Naive B cell (primary cell): ENCODE results near the gene DCK. TPM values are rescaled to one million over a fixed set of nuclear protein-coding genes. Genes with fewer than 3 reads are reported as not detected.
"Not testable (repeated sequence)": the region's sequence is repeated elsewhere in the genome, so short reads cannot be mapped to it uniquely, and the experiment has no call there.

Experiments
- ATAC-seq, 2 donors: fragments of 150-1000 bp; cut with Tn5 transposase; 2 replicates each; pipeline ENCODE4 v1.10.0; 2021; ENCODE audit warnings: low read depth in 2 of 2, mild to moderate bottlenecking in 2 of 2, moderate library complexity in 2 of 2
- DNase-seq: peaks from one replicate; pipeline ENCODE4 v3.0.0; 2022
- H3K27ac Mint-ChIP-seq, 6 donors: one replicate each; pipeline ENCODE4 v1.8.0; 2020 to 2022; ENCODE audit warnings: mild to moderate bottlenecking in 6 of 6, mixed read lengths in 6 of 6, moderate library complexity in 5 of 6, inconsistent platforms in 2 of 6
- H3K27me3 Mint-ChIP-seq, 3 donors: one replicate each; pipeline ENCODE4 v1.8.0; 2021 to 2022; ENCODE audit warnings: mixed read lengths in 3 of 3, mild to moderate bottlenecking in 1 of 3
- H3K36me3 Mint-ChIP-seq, 2 donors: one replicate each; pipeline ENCODE4 v1.8.0; 2020 to 2022; ENCODE audit warnings: mixed read lengths in 2 of 2, inconsistent platforms in 1 of 2, mild to moderate bottlenecking in 1 of 2
- H3K4me1 Mint-ChIP-seq, 3 donors: one replicate each; pipeline ENCODE4 v1.8.0; 2020 to 2022; ENCODE audit warnings: mixed read lengths in 3 of 3, inconsistent platforms in 1 of 3, mild to moderate bottlenecking in 1 of 3, moderate library complexity in 1 of 3
- H3K4me3 Mint-ChIP-seq, 8 donors: one replicate each; pipeline ENCODE4 v1.8.0; 2020 to 2022; ENCODE audit warnings: mild to moderate bottlenecking in 8 of 8, mixed read lengths in 8 of 8, moderate library complexity in 8 of 8, inconsistent platforms in 2 of 8
- H3K9me3 Mint-ChIP-seq, 7 donors: one replicate each; pipeline ENCODE4 v1.8.0; 2020 to 2022; ENCODE audit warnings: mixed read lengths in 7 of 7, mild to moderate bottlenecking in 5 of 7, inconsistent platforms in 2 of 7, moderate library complexity in 1 of 7
- polyA plus RNA-seq, 6 donors: library from polyadenylated mRNA; unstranded; fragments of 300-500 nt; fragmentation: Illumina TruSeq; gene quantifications; one replicate each; pipeline ENCODE4 v1.2.3, GENCODE V29; 2021; ENCODE audit warnings: low read depth in 6 of 6

DCK gene
- polyA plus RNA-seq, 6 donors from 2014 or later: 154 to 228 (median 181) TPM

DNA sequence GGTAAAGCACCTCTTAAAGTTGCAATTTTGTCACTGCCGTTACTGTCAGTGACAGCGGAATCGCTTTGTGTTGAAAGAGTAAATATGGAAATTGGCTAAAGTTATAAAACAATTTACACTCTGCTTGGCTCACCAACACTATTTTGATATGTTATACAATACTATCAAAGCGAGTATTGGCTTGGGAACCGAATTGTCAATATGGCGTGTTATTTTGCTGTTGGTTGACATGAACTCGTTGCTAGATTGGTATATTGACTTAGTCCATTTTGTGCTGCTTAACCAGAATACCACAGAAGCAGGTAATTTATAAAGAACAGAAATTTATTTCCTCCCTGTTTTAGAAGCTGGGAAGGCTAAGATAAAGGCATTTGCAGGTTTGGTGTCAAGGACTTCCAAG lies 58.6 kb downstream of the DCK start:
- Mint-ChIP-seq H3K4me1 (no peaks in the 10 kb centered on the region), H3K27me3 (no peaks in the 10 kb centered on the region), H3K36me3 (no peaks in the 10 kb centered on the region), H3K9me3 (peaks cover 0 to 8% (median 3%) of the 10 kb centered on the region in 7 donors), H3K4me3 (no peak overlapping the region), H3K27ac (peak overlapping the region in 1 of 6 donors; percentile 60)
- no peak for DNase-seq
- no peak for ATAC-seq

DNA sequence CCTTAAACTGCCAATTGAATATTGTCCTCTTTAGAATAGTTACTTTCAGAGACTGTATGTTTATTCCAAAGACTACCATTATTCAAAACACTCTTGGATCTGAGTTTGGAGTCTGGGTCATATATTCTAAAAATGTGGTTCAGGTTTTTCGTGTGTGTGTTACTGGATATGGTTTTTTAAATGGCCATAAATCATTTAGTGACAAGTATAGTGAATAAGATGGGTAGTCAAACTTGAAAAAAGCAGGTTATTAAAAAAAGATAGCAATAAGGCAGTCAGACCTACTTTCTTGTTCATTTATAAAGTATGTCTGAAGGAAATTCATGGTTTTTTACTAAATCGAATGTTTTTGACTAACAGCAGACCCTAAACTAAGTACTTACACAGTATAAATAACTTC lies 59.3 kb downstream of the DCK start:
- no peaks in the 10 kb centered on the region for H3K36me3 Mint-ChIP-seq
- H3K9me3 Mint-ChIP-seq: peaks cover 0 to 8% (median 3%) of the 10 kb centered on the region in 7 donors
- H3K27me3 Mint-ChIP-seq: no peaks in the 10 kb centered on the region
- ATAC-seq (no peak), DNase-seq (no peak)
- no peak overlapping the region for H3K4me3 Mint-ChIP-seq
- H3K4me1 Mint-ChIP-seq: no peaks in the 10 kb centered on the region
- H3K27ac Mint-ChIP-seq: no peak overlapping the region

DNA sequence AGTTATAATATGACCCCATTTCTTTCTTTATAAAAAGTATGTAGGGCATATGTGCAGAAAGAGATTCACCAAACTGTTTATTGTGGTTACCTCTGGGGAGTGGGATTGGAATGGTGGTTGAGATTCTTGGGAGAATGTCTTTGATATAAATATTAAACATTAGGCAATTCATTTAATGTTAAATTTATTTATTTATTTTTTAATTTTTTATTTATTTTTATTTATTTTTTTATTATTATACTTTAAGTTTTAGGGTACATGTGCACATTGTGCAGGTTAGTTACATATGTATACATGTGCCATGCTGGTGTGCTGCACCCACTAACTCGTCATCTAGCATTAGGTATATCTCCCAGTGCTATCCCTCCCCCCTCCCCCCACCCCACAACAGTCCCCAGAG lies 60.2 kb downstream of the DCK start:
- H3K27me3 Mint-ChIP-seq, DNase-seq, ATAC-seq, H3K36me3 Mint-ChIP-seq, H3K9me3 Mint-ChIP-seq, H3K4me1 Mint-ChIP-seq, H3K27ac Mint-ChIP-seq, H3K4me3 Mint-ChIP-seq: not testable (repeated sequence)

DNA sequence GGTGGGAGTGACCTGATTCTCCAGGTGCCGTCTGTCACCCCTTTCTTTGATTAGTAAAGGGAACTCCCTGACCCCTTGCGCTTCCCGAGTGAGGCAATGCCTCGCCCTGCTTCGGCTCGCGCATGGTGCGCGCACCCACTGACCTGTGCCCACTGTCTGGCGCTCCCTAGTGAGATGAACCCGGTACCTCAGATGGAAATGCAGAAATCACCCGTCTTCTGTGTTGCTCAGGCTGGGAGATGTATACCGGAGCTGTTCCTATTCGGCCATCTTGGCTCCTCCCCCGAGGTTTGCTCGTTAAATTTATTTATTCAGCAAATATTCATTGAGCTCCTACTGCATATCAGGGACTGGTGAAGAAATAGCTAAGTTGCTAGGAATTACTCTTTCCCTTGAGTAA lies 66.1 kb downstream of the DCK start:
- H3K4me3 Mint-ChIP-seq, H3K36me3 Mint-ChIP-seq, DNase-seq, H3K4me1 Mint-ChIP-seq, H3K9me3 Mint-ChIP-seq, H3K27me3 Mint-ChIP-seq, H3K27ac Mint-ChIP-seq, ATAC-seq: not testable (repeated sequence)

DNA sequence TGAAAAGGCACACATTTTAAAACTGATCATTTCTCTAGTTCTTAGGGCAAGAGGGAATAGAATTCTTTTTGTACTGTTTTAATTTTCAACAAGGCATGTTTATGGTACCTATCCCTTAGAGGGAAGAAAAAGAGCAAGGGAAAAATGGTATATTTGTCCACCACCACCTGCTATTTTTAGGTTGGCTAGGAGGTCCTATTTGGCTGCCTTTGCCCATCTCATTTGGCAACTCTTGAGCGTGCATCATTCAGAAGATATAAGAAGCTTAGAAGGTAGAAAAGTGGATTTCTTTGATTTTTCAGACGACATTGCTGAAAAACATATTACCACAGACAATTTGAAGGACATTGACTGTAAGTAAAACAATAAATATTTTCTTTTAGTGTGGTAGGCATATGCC lies 69.0 kb downstream of the DCK start:
- H3K9me3 Mint-ChIP-seq: no peaks in the 10 kb centered on the region
- no peaks in the 10 kb centered on the region for H3K36me3 Mint-ChIP-seq
- H3K27me3 Mint-ChIP-seq: no peaks in the 10 kb centered on the region
- no peak for DNase-seq
- no peak for ATAC-seq
- H3K4me3 Mint-ChIP-seq: no peak overlapping the region
- H3K27ac Mint-ChIP-seq: no peak overlapping the region
- peaks cover 0 to 6% (median 5%) of the 10 kb centered on the region in 3 donors for H3K4me1 Mint-ChIP-seq

DNA sequence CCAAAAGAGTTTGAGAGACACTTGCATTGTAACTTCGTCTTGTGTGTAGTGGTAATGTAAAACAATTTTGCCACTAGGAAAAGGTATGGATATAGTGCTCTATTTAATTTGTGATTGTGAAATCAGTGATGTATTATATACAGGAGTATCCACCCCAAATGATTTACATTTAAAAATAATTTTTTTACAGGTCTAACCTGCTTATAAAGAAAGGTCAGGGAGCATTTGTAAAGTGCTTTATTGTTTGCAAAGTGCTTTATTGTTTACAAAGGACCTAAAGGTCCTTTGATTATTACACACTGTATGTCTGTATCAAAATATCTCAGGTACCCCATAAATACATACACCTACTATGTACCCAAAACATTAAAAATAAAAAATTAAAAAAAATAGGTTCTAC lies 70.3 kb downstream of the DCK start:
- Mint-ChIP-seq H3K4me1 (peaks cover 0 to 6% (median 5%) of the 10 kb centered on the region in 3 donors), H3K36me3 (no peaks in the 10 kb centered on the region), H3K27ac (no peak overlapping the region), H3K9me3 (no peaks in the 10 kb centered on the region), H3K27me3 (no peaks in the 10 kb centered on the region), H3K4me3 (no peak overlapping the region)
- ATAC-seq: no peak
- DNase-seq: no peak

DNA sequence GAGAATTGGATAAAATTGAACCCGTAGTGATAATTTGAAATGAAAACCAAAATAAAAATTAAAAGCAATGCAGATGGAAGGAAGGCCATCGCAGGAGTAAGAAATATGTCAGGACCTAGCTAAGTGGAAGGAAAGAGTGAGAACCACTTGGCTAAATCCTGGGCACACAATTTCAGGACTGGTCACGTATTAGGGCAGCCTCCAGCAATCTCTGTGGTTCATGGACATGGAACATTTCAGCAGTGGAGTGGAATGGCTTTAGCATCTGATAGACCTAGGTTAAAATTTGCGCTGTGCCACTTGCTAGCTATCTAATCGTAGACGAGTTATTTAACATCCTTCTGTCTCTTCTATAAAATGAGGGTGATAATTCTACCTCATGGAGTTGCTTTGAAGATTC lies 71.1 kb downstream of the DCK start:
- H3K4me1 Mint-ChIP-seq: peaks cover 0 to 6% (median 5%) of the 10 kb centered on the region in 3 donors

DNA sequence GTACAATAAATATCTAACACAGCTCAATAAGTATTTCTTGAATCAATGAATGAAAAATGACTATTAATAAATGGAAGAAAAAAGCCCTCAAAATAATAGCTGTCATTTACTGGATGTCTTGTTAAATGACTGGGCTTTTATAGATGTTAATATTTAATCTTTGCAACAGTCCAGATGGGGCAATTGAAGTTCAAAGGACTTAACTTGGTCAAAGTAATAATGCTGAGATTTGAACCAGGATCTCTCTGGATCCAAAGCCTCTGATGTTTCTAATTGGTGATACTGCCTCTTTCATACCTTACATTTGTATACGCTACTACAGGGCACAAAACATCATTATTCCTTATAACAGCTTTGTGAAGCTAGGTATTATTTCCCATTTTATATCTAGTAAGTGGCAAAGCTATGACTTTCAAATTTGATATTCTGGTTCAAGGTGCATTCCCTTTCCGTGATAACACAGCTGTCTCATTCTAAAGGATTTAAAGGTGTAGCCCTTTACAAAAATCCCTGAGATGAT lies 72.6 kb downstream of the DCK start:
- H3K9me3 Mint-ChIP-seq: no peaks in the 10 kb centered on the region
- no peak overlapping the region for H3K27ac Mint-ChIP-seq
- H3K4me3 Mint-ChIP-seq: no peak overlapping the region

More for the DNA sequence above, 71.1 kb downstream of the DCK start:
- no peaks in the 10 kb centered on the region for H3K9me3 Mint-ChIP-seq
- no peaks in the 10 kb centered on the region for H3K27me3 Mint-ChIP-seq
- H3K27ac Mint-ChIP-seq: no peak overlapping the region
- no peak for DNase-seq
- ATAC-seq: no peak
- no peaks in the 10 kb centered on the region for H3K36me3 Mint-ChIP-seq
- no peak overlapping the region for H3K4me3 Mint-ChIP-seq

DNA sequence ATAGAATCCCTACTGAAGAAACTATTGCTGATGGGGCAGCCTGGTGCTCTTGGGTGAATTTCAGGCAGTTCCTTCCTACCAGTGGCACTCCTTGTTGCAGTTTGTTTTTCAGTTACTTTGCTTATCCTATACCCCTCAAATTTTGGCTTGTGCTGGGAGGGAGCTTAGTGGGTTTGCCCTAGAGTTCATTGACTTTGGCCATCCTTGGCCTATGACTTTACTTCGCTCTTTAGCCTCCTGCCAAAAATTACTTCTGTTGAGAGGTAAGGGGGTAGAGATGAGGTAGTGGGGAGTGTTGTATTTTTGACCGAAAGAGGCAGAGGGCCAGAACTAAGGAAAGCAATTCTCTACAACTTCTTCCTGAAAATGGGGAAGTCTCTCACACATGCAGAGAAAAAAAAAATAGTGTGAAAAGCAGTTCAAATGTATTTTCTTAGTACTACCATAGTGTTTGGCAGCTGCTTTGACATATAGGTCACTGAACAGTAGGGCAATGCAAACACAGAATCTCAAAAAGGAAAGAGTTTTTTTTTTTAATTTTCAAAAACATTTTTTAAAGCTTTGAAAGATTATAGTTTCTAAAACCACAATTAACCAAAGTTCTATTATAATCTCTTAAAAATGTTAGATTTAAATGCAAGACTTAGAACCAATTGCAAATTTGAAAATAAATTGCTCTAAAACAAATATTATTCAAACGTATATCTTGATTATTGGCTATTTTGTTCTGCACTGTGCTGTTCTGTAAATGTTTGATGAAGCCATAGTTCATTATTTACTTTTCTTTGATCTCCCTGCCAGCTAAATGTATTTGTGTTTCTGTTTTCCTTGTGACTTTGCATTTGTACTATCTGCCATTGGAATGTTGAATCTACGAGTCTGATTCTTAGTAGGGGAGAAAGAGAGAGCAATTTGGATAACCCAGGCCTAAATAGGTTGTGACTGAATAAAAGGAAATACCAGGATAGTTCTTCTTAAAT lies 73.6 kb downstream of the DCK start:
- no peak for ATAC-seq
- Mint-ChIP-seq H3K27ac (peak overlapping the region in 1 of 6 donors; percentile 68), H3K27me3 (no peaks in the 10 kb centered on the region), H3K4me1 (peaks cover 0 to 6% (median 5%) of the 10 kb centered on the region in 3 donors), H3K36me3 (no peaks in the 10 kb centered on the region), H3K9me3 (no peaks in the 10 kb centered on the region), H3K4me3 (no peak overlapping the region)
- DNase-seq: no peak

More for the DNA sequence above, 72.6 kb downstream of the DCK start:
- H3K36me3 Mint-ChIP-seq: no peaks in the 10 kb centered on the region
- ATAC-seq: no peak
- H3K27me3 Mint-ChIP-seq: no peaks in the 10 kb centered on the region
- DNase-seq: no peak
- H3K4me1 Mint-ChIP-seq: peaks cover 0 to 6% (median 5%) of the 10 kb centered on the region in 3 donors

DNA sequence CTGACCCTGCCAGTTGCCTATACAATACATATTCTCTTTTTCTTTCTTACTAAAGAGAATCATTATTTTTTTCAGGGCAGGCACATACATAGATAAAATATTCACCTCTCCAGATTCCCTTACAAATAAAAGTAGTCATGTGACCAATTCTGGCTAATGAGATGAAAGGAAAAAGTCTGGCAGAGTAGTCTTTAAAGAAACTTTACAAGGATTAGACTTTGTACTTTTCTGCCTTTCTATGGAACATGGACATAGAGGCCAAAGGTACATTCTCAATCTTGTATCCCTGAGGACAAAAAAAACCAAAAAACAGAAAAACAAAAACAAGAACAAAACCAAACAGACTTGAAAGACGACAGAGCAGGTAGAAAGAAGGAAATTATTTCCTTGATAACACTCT lies 75.6 kb downstream of the DCK start:
- peaks cover 0 to 6% (median 5%) of the 10 kb centered on the region in 3 donors for H3K4me1 Mint-ChIP-seq
- H3K4me3 Mint-ChIP-seq: no peak overlapping the region
- no peak overlapping the region for H3K27ac Mint-ChIP-seq
- peaks cover 0 to under 1% (median 0%) of the 10 kb centered on the region in 3 donors for H3K27me3 Mint-ChIP-seq
- no peak for DNase-seq
- no peak for ATAC-seq
- H3K36me3 Mint-ChIP-seq: no peaks in the 10 kb centered on the region
- H3K9me3 Mint-ChIP-seq: no peaks in the 10 kb centered on the region

DNA sequence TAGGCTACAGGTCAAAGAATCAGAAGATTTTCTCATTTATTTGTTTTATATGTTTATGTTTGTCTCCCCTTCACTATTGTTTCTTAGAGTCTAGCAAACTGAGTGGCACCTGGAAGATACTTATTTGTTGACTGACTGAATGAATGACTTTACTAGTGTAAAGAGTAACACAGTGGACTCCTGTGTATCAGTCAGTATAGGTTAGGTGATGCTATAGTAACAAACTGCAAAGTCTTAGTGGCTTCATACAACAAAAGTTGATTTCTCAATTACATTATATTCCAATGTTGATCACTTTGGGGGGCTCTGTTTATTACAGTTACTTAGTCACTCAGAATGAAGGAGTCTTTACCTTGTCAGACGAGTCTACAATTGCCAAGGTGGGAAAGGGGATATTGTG lies 76.6 kb downstream of the DCK start:
- Mint-ChIP-seq H3K4me1 (peaks cover 0 to 8% (median 6%) of the 10 kb centered on the region in 3 donors), H3K27me3 (peaks cover 1 to 9% (median 2%) of the 10 kb centered on the region in 3 donors), H3K27ac (no peak overlapping the region), H3K36me3 (no peaks in the 10 kb centered on the region), H3K9me3 (no peaks in the 10 kb centered on the region), H3K4me3 (no peak overlapping the region)
- no peak for ATAC-seq
- DNase-seq: no peak

DNA sequence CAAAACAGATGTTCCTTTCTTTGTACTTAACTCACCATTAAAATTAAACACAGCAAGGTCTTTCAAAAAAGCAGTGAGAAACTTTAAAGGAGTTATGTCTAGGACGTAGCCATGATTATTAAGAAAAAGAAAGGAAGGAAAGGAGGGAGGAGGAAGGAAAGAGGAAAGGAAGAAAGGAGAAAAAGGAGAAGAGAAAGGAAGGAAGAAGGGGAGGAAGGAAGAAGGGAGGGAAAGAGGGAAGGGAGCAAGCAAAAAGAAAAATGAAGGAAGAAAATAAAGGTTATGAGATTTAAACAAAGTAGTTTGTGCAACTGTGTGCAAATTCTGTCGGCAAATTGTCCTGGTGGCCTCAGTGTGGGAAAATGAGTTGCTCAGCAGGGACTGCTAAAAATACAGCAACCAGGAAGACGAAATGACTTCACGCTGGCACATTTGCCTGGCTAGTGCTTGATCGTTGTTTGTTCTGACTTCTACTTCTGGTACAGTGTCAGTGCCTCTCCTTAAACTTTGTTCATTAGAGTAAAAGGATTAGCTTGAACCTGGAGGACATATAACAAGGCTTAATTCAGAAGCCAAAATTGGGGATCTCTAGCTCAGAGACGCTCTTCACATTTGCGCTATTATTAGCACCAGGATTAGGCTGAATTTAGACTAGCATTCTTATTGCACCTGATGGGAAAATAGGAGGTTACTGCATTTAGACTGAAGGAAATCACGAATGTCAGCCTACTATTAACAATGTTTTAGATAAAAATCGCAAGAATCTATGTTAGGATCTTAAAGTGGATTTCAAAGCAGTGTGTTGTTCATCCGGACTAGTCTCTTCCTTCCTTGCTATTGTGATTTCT lies 81.2 kb downstream of the DCK start:
- Mint-ChIP-seq H3K4me1 (peaks cover 0 to 3% (median 0%) of the 10 kb centered on the region in 3 donors), H3K36me3 (no peaks in the 10 kb centered on the region), H3K27ac (no peak overlapping the region), H3K27me3 (peaks cover 7 to 17% (median 9%) of the 10 kb centered on the region in 3 donors), H3K4me3 (no peak overlapping the region), H3K9me3 (no peaks in the 10 kb centered on the region)
- DNase-seq (no peak), ATAC-seq (no peak)
